ENCODE data around the gene ZNF577.
"Not testable (repeated sequence)": the region's sequence is repeated elsewhere in the genome, so short reads cannot be mapped to it uniquely, and the experiment has no call there.

The ZNF577 gene

DNA sequence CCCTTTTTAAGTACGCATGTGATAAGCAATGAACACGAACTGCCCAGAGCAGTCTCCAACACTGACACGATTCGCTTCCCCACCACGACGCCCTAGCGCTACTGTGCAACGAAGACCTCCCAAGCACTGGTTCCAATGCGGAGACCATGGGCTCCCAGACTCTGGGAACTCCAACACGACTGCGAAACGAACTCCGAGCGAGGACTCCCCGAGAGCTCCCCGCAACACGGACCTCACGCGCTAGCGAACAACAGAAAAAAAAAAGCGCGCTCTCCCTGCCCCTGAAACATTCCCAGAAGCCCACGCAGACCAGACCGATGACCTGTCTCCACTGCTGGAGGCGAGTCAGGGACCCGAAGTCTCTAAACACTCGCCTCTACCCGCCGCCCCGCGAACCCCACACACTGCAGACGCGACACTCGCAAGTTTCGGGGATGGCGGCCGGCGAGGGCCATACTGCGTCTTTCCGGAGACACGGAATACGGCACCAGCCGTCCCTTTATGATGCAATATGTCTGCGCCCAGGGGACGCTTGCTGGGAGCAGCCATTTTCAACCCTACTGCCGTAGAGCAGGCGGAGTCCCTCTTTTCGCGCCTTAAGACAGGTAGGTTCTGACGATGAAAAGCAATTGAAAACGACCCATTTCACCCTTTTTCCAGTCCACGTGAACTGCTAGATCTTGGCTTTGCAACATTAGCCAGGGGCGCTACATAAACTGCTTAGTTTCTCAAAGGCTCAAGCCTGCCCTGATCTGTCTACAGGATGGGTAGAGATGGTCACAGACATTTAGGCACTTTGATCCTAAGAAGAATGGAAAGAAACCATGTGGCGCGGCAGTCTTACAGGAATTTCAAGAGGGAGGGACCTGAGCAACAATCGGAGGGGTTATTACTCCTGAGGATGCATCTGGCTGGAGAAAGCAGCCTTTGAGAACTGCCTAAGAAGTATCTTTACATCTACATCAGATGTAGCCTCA is at the start of gene ZNF577:
ZNF577 (minus strand) TSS at position 430 of the 977 bp plus-strand sequence. CDS start 7,569 bp downstream, outside the sequence.
- peak in 55 of 56 donors; percentile 16 to 97 (median 85) for DNase-seq

DNA sequence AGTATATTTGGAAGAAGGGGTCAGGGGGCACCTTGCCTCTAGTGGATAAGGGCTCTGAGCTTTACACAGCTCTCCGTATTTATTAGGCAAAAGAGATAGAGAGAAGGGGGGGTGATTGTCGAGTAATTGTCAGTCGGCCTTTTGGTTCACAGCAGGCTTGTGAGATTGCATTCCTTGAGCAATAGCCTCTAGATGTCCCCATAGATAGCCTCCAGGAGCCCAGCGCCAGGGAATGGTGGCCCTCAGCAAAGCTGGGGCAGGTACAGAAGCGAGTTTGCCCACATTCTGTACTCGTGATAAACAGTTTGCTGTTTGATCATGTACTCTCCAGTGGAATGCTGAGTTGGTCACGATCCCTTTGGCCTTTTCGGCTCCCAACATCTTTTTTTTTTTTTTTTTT is 44.2 kb upstream of the ZNF577 start:
- DNase-seq = no peak

DNA sequence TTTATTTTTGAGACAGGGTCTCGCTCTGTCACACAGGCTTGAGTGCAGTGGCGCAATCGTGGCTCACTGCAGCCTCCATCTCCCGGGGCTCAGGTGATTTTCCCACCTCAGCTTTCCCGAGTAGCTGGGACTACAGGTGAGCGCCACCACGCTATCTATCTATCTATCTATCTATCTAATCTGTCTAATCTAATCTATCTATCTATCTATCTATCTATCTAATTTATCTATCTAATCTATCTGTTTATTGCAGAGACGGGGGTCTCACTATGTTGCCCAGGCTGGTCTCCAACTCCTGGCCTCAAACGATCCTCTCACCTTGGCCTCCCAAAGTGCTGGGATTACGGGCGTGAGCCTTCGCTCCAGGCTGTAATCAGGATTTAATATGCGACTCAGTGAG is 40.1 kb upstream of the ZNF577 start:
- DNase-seq = no peak

DNA sequence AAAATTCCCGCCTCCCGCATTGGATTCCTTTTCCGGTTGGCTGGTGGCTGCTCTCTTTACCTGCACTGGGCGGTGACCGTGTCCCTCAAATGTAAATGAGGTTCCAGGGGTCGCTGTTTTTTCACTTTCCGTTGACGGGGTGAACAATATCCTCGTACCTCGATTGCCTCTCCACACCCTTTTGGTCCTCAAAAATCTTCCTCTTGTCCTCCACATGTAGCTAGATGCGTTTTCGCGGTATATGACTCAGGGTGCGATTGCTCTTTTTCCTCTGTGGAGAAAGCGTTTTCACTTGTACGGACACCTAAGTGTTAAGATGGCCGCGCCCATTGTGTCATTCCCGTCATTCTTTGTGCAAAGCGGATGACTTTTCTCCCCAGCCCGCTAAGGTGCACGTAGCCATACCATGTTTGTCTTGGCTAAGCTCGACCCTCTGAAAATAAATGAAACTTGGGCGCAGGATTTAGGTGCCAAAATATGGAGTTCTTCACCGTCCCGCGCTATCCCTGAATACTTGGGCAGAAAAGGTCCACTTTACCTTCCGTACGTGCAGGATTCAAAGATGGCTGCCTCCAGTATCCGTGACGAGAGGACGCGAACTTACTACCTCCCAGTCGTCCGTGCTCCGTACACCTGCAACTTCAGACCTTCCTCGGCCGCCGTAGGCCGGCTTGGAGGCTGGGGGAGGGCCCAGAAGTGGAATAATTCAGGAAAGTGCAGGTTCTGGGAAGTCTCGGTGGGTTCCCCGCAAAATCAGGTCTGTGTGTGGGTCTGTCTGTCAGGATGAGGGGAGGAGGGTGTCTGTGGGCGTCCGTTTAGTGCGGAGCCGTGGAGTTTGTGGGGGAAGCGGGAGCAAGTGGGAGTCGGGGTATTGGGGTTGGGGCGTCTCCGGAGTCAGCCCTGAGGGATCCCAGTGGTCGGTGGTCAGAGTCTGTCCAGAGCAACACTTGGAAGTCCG is 39.3 kb upstream of the ZNF577 start, which contains the start of gene ZNF613:
ZNF613 (plus strand) TSS at position 689 of the 958 bp plus-strand sequence. CDS start 8,749 bp downstream, outside the sequence.
- DNase-seq = peak; percentile 55 to 97 (median 90)

DNA sequence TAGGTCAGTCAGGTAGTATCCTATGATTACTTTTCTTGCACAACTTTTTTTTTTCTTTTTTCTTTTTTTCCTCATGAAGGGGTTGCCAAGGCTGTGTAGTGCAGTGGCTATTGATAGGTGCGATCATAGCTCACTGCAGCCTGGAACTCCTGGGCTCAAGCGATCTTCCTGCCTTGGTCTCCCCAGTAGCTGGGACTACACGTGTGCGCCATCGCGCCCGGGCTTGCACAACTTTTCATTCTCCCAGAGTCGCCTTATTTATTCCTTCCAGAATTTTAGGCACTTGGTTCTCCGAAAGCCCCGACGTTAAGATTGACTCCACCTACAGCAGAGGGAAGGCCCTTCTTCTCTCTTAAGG is 38.7 kb upstream of the ZNF577 start:
- no peak for DNase-seq

DNA sequence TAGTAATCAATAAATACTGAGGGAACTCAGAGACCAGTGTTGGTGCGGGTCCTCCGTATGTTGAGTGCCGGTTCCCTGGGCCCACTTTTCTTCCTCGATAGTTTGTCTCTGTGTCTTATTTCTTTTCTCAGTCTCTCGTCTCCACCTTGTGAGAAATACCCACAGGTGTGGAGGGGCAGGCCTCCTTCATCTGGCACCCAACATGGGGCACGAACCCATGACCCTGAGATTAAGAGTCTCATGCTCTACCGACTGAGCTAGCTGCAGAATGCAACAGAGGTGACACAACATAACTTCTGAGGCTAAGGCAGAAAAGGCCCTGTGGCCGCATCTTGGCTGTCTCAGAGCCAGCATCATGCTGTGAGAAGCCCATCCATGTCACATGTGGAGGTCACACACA is 34.2 kb upstream of the ZNF577 start:
- no peak for DNase-seq

DNA sequence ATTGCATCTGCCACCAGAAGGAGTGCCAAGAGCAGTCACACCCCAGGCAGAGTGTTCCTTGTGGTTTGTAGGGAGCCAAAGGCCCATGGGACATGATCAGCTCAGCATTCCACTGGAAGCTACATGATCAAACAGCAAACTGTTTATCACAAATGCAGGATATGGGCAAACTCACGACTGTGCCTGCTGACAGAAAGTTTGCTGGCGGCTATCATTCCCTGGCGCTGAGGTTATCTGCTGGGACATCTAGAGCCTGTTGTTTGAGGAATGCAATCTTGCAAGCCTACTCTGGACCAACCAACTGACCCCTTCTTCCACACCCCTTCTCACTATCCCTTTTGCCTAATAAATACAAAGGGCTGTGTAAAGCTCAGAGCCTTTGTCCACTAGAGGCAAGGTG is 31.9 kb upstream of the ZNF577 start:
- no peak for DNase-seq

DNA sequence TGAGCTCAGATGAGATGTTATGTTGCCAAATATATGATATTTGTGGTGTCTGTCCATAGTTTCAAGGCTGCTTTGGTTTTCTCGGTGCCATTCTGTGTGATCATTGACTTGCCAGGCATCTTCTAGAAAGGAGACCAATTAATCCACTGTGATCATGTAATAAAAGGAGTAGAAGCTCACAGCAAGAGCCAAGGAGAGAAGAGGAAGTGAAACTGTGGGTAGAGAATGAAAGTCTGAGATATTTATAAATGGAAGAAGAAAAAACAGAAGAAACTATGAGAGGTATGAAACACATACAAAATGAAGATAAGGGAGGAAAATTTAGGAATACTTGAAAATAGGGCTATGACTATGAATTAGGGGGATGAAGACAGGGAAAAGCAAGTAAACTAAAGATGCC is 28.4 kb upstream of the ZNF577 start:
- no peak for DNase-seq

DNA sequence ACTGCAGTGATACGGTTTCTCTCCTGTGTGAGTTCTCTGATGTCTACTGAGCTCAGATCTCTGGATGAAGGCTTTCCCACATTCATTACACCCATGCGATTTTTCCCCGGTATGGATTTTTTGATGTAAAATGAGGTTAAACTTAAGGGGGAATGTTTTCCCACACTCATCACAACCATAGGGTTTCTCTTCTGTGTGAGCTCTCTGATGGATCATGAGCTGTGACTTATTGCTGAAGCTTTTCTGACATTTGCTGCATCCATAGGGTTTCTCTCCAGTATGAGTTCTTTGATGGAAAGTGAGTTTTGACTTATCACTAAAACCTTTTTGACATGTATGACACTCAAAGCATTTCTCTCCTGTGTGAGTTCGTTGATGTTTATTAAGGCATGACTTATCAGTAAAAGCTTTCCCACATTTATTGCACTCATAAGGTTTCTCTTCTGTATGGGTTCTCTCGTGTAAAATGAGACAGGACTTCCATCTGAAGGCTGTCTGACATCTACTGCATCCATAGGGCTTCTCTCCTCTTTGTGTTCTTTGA is 27.6 kb upstream of the ZNF577 start:
- DNase-seq = no peak

DNA sequence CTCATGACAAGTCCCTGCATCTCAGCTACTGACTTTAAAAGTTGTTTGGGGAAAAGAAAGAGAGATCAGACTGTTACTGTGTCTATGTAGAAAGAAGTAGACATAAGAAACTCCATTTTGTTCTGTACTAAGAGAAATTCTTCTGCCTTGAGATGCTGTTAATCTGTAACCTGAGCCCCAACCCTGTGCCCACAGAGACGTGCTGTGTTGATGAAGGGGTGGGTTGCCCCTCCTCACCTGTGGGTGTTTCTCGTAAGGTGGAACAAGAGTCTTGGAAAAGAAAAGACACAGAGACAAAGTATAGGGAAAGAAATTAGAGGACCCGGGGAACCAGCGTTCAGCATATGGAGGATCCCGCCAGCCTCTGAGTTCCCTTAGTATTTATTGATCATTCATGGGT is 20.2 kb upstream of the ZNF577 start:
- not testable (repeated sequence) for DNase-seq

DNA sequence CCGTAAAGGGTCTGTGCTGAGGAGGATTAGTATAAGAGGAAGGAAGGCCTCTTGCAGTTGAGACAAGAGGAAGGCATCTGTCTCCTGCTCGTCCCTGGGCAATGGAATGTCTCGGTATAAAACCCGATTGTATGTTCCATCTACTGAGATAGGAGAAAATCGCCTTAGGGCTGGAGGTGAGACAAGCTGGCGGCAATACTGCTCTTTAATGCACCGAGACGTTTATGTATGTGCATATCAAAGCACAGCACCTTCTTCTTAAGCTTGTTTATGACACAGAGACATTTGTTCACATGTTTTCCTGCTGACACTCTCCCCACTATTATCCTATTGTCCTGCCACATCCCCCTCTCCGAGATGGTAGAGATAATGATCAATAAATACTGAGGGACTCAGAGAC is 18.4 kb upstream of the ZNF577 start:
- not testable (repeated sequence) for DNase-seq

DNA sequence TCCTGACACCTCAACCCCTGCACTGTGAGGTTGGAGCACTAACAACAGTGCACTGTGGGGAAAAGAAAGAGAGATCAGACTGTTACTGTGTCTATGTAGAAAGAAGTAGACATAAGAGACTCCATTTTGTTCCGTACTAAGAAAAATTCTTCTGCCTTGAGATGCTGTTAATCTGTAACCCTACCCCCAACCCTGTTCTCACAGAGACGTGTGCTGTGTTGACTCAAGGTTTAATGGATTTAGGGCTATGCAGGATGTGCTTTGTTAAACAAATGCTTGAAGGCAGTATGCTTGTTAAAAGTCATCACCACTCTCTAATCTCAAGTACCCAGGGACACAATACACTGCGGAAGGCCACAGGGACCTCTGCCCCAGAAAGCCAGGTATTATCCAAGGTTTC is 17.9 kb upstream of the ZNF577 start:
- DNase-seq = not testable (repeated sequence)

DNA sequence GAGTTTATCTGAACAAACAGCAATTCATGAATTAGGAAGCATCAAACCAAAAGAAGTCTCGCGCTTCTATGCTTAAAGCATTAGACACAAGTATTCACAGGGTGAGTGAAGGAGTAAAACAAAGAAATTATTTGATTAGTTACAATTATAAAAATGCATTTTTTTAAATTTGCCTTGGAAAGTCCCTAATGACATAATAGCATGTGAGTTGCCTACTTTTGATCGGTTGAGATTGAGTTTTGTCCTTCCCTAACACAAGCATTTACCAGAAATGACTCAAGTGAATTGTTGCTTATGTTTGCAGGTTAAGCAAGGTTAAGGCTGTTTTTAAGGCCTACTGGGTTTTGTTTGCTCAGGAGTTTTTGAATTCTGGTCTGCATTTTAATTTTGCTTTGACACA is 17.5 kb upstream of the ZNF577 start:
- no peak for DNase-seq

DNA sequence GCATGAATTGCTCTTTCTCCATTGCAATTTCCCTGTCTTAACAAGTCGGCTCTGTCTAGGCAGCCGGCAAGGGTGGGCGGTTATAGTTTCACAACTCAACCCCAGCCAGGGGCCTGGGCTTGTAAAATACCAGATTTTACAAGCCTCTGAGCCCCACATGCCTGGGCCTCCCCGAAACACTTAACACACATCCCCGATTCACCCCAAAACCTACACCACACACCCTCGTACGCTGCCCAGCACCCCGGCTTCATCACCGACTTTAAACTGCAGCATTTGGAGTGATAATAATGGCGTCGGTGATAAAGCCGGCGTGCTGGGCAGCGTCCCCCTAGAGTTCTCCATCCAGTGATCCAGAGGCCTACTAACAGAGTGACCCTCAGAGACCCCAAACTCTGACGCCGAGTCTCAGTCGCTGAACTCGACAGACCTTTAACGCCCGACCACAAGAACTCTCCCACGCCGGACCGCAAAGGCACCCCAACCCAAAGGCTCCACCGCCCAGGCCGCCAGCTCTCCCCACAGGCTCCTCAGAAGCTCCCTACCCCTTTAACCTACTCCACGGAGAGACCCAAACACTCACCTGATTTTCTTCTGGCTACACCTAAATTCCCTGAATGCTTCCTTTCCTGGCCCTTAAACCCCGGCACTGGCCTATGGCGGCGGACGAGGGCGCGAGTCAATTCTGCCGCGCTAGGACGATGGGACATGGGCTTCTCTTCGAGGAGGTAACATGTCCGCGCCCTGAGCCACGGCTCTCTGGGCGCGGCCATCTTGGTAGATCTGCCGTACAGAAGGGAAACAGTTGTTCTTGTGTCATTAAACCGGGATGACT is 16.8 kb upstream of the ZNF577 start, which contains the start of gene ZNF649:
ZNF649 (minus strand) TSS at position 687 of the 835 bp plus-strand sequence. CDS start 4,910 bp downstream, outside the sequence.
- DNase-seq = peak; percentile 30 to 91 (median 72)

DNA sequence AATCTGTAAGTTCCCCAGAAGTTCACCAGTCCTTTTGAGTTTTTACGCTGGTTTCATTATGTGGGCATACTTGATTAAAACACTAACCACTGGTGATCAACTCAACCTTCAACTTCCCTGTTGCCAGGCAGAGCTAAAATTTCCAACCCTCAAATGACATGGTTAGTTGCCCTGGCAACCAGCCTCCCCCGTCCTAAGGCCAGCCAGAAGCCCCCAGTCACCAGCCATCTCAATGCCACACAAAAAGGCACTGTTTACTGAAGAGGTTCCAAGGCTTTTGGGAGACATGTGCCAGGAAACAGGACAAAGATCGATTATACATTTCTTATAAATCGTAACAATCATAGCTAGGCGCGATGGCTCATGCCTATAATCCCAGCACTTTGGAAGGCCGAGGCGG is 15.4 kb upstream of the ZNF577 start:
- DNase-seq = peak in 42 of 56 donors; percentile 1 to 59 (median 22)

DNA sequence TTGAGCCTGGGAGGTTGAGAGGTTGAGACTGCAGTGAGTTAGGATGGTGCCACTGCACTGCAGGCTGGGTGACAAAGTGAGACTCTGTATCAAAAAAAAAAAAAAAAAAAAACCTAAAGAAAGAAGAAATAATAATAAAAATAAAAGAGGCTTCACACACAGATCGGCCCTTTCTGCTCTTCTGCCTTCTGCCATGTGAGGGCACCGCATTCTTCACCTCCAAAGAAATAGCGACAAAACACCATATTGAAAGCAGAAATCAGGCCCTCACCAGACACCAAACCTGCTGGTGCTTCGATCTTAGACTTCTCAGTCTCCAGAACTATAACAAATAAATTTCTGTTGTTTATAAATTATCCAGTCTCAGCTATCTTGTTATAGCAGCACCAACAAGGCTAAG is 14.1 kb upstream of the ZNF577 start:
- DNase-seq = no peak

DNA sequence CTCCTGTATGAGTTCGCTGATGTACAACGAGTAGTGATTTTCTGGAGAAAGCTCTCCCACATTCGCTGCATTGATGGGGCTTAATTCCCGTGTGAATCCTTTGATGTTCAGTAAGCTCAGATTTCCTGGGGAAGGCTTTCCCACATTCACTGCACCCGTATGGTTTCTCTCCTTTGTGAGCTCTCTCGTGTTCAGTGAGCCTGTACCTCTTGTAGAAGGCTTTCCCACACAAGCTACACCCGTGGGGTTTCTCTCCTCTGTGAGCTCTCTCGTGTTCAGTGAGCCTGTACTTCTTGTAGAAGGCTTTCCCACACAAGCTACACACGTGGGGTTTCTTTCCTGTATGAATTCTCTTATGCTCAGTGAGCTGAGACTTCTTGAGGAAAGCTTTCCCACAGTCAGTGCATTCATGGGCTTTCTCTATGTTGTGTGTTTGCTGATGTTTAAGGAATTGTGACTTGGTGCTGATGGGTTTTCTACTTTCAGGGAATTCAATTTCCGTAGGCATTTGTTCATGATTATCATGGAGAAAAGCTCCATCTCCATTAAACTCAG is 3.5 kb upstream of the ZNF577 start:
- no peak for DNase-seq

DNA sequence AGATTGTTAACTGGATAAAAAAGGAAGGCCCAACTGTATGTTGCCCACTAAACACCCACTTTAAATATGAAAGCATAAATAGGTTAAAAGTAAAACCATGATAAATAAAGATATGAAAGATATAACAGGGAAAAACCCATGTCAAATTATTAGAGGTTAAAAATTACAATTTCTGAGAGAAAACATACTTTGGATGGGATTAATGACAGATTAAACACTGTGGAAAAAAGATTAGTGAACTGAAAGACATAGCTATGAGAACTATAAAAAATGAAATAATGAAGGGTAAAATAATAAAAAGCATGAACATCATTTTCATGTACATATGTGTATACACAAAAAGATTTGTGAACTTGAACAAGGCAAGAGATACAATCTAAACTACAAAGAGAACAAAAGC is 2.2 kb upstream of the ZNF577 start:
- no peak for DNase-seq

DNA sequence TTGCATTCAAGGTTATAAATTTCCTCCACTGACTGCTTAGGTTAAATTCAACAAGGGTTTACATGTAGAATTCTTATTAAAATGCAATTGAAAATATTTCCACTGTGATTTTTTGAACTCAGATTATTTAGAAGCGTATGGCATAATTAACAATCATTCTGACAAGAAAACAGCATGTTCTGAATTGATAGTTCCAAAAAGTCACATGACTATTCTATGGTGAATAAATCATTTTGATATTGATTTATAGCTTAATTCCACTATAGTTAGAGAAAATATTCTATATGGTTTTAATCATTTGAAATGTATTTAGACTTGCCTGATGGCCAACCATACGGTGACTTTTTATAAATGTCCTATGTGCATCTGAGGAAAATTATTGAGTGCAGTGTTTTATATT is 3.0 kb downstream of the ZNF577 start:
- DNase-seq = no peak

DNA sequence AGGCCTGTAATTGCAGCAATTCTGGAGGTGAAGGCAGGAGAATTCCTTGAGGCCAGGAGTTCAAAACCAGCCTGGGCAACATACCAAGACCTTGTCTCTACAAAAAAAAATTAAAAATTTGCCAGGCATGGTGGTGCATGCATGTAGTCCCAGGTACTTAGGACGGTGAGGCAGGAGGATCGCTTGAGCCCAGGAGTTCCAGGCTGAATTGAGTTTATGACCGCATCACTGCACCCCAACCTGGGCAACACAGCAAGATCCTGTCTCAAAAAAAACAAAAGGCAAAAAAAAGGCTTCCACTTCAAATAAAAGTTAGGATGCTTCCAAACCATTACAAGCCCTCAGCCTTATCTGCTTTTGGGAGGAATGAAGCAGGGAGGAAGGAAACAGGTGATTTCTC is 5.2 kb downstream of the ZNF577 start:
- no peak for DNase-seq
